OCI-LY1 (cell line): ENCODE data around the gene CDK10.
"Not testable (repeated sequence)": the region's sequence is repeated elsewhere in the genome, so short reads cannot be mapped to it uniquely, and the experiment has no call there.

Experiments used
- H2AFZ ChIP-seq: fragments of 200-600 bp; sonication (generic), shearing (Covaris generic); 2 replicates; pipeline ENCODE4 v1.6.0; 2014; ENCODE audit warnings: antibody characterized with exemption, mild to moderate bottlenecking, low read length
- H3F3A ChIP-seq: fragments of 200-600 bp; sonication (generic), shearing (Covaris generic); 2 replicates; pipeline ENCODE4 v1.6.0; 2014; ENCODE audit warnings: mild to moderate bottlenecking, antibody characterized with exemption, low read length, moderate library complexity; ENCODE audit not compliant: insufficient read depth
- H3K27ac ChIP-seq: fragments of 200-600 bp; sonication (generic); 2 replicates; pipeline ENCODE4 v1.5.1; 2014; ENCODE audit warnings: low read length, mixed run types, mild to moderate bottlenecking, low read depth; ENCODE audit not compliant: poor library complexity, severe bottlenecking
- H3K27me3 ChIP-seq: fragments of 200-600 bp; sonication (generic); 2 replicates; pipeline ENCODE4 v1.6.0; 2014; ENCODE audit warnings: antibody characterized with exemption, mild to moderate bottlenecking, low read length, moderate library complexity; ENCODE audit not compliant: insufficient read depth
- H3K36me3 ChIP-seq: fragments of 200-600 bp; sonication (generic); 2 replicates; pipeline ENCODE4 v1.6.1; 2014; ENCODE audit warnings: mild to moderate bottlenecking, antibody characterized with exemption, low read length, moderate library complexity, mixed read lengths; ENCODE audit not compliant: insufficient read depth
- H3K4me1 ChIP-seq: fragments of 200-600 bp; sonication (generic); 2 replicates; pipeline ENCODE4 v1.5.1; 2014; ENCODE audit warnings: mild to moderate bottlenecking, low read length, moderate library complexity; ENCODE audit not compliant: insufficient read depth, severe bottlenecking
- H3K4me2 ChIP-seq: fragments of 200-600 bp; sonication (generic), shearing (Covaris generic); 2 replicates; pipeline ENCODE4 v1.6.1; 2014; ENCODE audit warnings: low read length
- H3K4me3 ChIP-seq: fragments of 200-600 bp; sonication (generic); 2 replicates; pipeline ENCODE4 v1.5.1; 2014; ENCODE audit warnings: low read length, low read depth, mild to moderate bottlenecking, mixed read lengths; ENCODE audit not compliant: poor library complexity, severe bottlenecking
- H3K79me2 ChIP-seq: fragments of 200-600 bp; shearing (Covaris generic); 2 replicates; pipeline ENCODE4 v1.6.1; 2016; ENCODE audit warnings: mixed run types, low read length, mixed read lengths; ENCODE audit not compliant: insufficient read depth
- H3K9ac ChIP-seq: fragments of 200-600 bp; sonication (generic), shearing (Covaris generic); 2 replicates; pipeline ENCODE4 v1.6.1; 2014; ENCODE audit warnings: mild to moderate bottlenecking, low read length, mixed read lengths
- H3K9me2 ChIP-seq: fragments of 200-600 bp; sonication (generic), shearing (Covaris generic); 2 replicates; pipeline ENCODE4 v1.6.1; 2014; ENCODE audit warnings: low read depth, mild to moderate bottlenecking, low read length, mixed read lengths
- H3K9me3 ChIP-seq: fragments of 200-600 bp; shearing (Covaris generic); 2 replicates; pipeline ENCODE4 v1.6.1; 2014; ENCODE audit warnings: low read length, mixed read lengths
- H4K20me1 ChIP-seq: fragments of 200-600 bp; sonication (generic), shearing (Covaris generic); 2 replicates; pipeline ENCODE4 v1.6.0; 2016; ENCODE audit warnings: mild to moderate bottlenecking, low read length; ENCODE audit not compliant: insufficient read depth
- CTCF ChIP-seq: fragments of 200-600 bp; sonication (generic), shearing (Covaris generic); IDR thresholded peaks from 2 replicates; pipeline ENCODE4 v1.5.1; 2017; ENCODE audit warnings: mild to moderate bottlenecking, antibody characterized with exemption, low read length, moderate library complexity, mixed read lengths
- EZH2 ChIP-seq: fragments of 200-600 bp; sonication (generic), shearing (Covaris generic); IDR thresholded peaks from 2 replicates; pipeline ENCODE4 v1.8.0; 2017; ENCODE audit warnings: borderline replicate concordance, mixed run types, mild to moderate bottlenecking, antibody characterized with exemption, low read length, moderate library complexity, mixed read lengths

The CDK10 gene

GRCh38 chr16:89687092-89687940 is 827 bp downstream of the CDK10 start:
- Histone ChIP-seq H3K9ac (peak overlapping the region; percentile 86), H3K36me3 (peaks cover 53% of the 10 kb centered on the region), H3F3A (no peaks in the 10 kb centered on the region)

GRCh38 chr16:89688395-89688794 is 1.9 kb downstream of the CDK10 start:
- TF ChIP-seq EZH2 = no peak
- no peak for TF ChIP-seq CTCF
- Histone ChIP-seq H3K79me2 (no peaks in the 10 kb centered on the region; the same call in 1 of the 2 replicates), H3K36me3 (peaks cover 55% of the 10 kb centered on the region), H4K20me1 (no peaks in the 10 kb centered on the region), H3K9me2 (no peaks in the 10 kb centered on the region), H3K4me1 (peaks cover 11% of the 10 kb centered on the region), H3F3A (no peaks in the 10 kb centered on the region), H3K27me3 (no peaks in the 10 kb centered on the region), H3K27ac (no peak overlapping the region), H3K9ac (no peak overlapping the region), H3K4me2 (no peak overlapping the region), H2AFZ (no peak overlapping the region), H3K9me3 (no peaks in the 10 kb centered on the region), H3K4me3 (no peak overlapping the region)

More at GRCh38 chr16:89687092-89687940, 827 bp downstream of the CDK10 start:
- Histone ChIP-seq H4K20me1 (no peaks in the 10 kb centered on the region), H3K4me2 (peak overlapping the region; percentile 89), H3K27ac (peak overlapping the region; percentile 85), H3K9me2 (no peaks in the 10 kb centered on the region), H3K4me3 (peak overlapping the region; percentile 75), H2AFZ (no peak overlapping the region), H3K79me2 (no peaks in the 10 kb centered on the region; the same call in 1 of the 2 replicates), H3K4me1 (peaks cover 11% of the 10 kb centered on the region), H3K9me3 (no peaks in the 10 kb centered on the region), H3K27me3 (no peaks in the 10 kb centered on the region)
- TF ChIP-seq CTCF (no peak), EZH2 (no peak)

- Histone ChIP-seq H3K9me2 (no peaks in the 10 kb centered on the region), H3K27ac (no peak overlapping the region), H3K9ac (no peak overlapping the region), H4K20me1 (no peaks in the 10 kb centered on the region), H3K9me3 (no peaks in the 10 kb centered on the region), H3F3A (no peaks in the 10 kb centered on the region), H2AFZ (no peak overlapping the region), H3K4me3 (no peak overlapping the region), H3K4me1 (peaks cover 11% of the 10 kb centered on the region), H3K79me2 (no peaks in the 10 kb centered on the region; the same call in 1 of the 2 replicates), H3K27me3 (no peaks in the 10 kb centered on the region), H3K36me3 (peaks cover 56% of the 10 kb centered on the region), H3K4me2 (no peak overlapping the region)
- TF ChIP-seq CTCF = no peak
- TF ChIP-seq EZH2 = no peak
Measured at GRCh38 chr16:89689142-89689541, 2.7 kb downstream of the CDK10 start.

GRCh38 chr16:89689621-89690020 is 3.1 kb downstream of the CDK10 start:
- H3K9me3 ChIP-seq, H3K27ac ChIP-seq, H3K9me2 ChIP-seq, H3K4me2 ChIP-seq, H3F3A ChIP-seq, H3K27me3 ChIP-seq, H2AFZ ChIP-seq, H3K9ac ChIP-seq, H4K20me1 ChIP-seq, H3K79me2 ChIP-seq, H3K4me3 ChIP-seq: not testable (repeated sequence)
- Histone ChIP-seq H3K36me3 (peaks cover 59% of the 10 kb centered on the region), H3K4me1 (peaks cover 11% of the 10 kb centered on the region)
